BLaER1 treated with 17β-estradiol and CSF1 and Interleukin-3, amounts not matched to agents 10 nM and 100 nM (cell line): ENCODE results near the gene PIBF1.
"Not testable (repeated sequence)": the region's sequence is repeated elsewhere in the genome, so short reads cannot be mapped to it uniquely, and the experiment has no call there.

Experiments
- H3K27ac ChIP-seq, 11 experiments: shearing (Covaris generic); formaldehyde crosslinking; 2 replicates each; pipeline ENCODE4 v1.8.1; 2022
- H3K27me3 ChIP-seq, 11 experiments: shearing (Covaris generic); formaldehyde crosslinking; 2 replicates each; pipeline ENCODE4 v1.8.1; 2022
- H3K36me3 ChIP-seq, 11 experiments: shearing (Covaris generic); formaldehyde crosslinking; 2 replicates each; pipeline ENCODE4 v1.8.1; 2022
- H3K4me1 ChIP-seq, 10 experiments: shearing (Covaris generic); formaldehyde crosslinking; 2 replicates each; pipeline ENCODE4 v1.8.1; 2022
- H3K4me2 ChIP-seq, 11 experiments: shearing (Covaris generic); formaldehyde crosslinking; 2 replicates each; pipeline ENCODE4 v1.8.1; 2022
- H3K4me3 ChIP-seq, 10 experiments: shearing (Covaris generic); formaldehyde crosslinking; 2 replicates each; pipeline ENCODE4 v1.8.1; 2022
- H3K9ac ChIP-seq, 11 experiments: shearing (Covaris generic); formaldehyde crosslinking; 2 replicates each; pipeline ENCODE4 v1.8.1; 2022
- H3K9me3 ChIP-seq, 11 experiments: shearing (Covaris generic); formaldehyde crosslinking; replicated peaks in 1 of 11; 2 replicates each; pipeline ENCODE4 v1.8.1; 2022
- H4K20me1 ChIP-seq, 11 experiments: shearing (Covaris generic); formaldehyde crosslinking; 2 replicates each; pipeline ENCODE4 v1.8.1; 2022
- Cebpa-rat ChIP-seq, 11 experiments: shearing (Covaris generic); IDR thresholded peaks; 2 replicates each; pipeline ENCODE4 v1.8.1; 2022

Gene PIBF1

DNA sequence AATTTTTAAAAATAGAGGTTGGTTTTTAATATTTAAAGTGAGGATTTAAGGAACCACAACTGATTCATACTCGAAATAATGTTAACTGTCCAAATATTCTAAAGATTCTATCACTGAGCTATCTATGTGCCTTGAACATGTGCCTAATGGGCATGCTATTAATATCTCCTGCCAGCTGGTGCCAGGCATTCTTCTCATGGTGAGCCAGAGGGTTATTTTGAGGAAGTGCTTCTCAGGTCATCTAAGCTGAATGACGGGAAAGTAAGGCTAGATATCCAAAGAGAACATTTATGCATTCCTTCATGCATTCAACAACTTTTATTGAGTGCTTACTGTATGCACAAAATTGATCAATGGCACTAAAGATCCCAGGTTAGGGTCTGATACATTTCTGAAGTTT, 138.2 kb downstream of the PIBF1 start:
- H3K27me3 ChIP-seq: no peaks in the 10 kb centered on the region
- no peaks in the 10 kb centered on the region for H4K20me1 ChIP-seq
- H3K4me1 ChIP-seq: no peaks in the 10 kb centered on the region
- no peak overlapping the region for H3K4me3 ChIP-seq
- H3K9ac ChIP-seq: no peak overlapping the region
- H3K4me2 ChIP-seq: no peak overlapping the region
- H3K9me3 ChIP-seq: peaks cover 0 to 6% (median 0%) of the 10 kb centered on the region in 11 experiments; a peak in 4 of 22 replicates
- peaks cover 47 to 81% (median 63%) of the 10 kb centered on the region in 11 experiments for H3K36me3 ChIP-seq
- H3K27ac ChIP-seq: no peak overlapping the region
- no peak for TF ChIP-seq Cebpa-rat (IDR thresholded peaks at IDR 0.05)

DNA sequence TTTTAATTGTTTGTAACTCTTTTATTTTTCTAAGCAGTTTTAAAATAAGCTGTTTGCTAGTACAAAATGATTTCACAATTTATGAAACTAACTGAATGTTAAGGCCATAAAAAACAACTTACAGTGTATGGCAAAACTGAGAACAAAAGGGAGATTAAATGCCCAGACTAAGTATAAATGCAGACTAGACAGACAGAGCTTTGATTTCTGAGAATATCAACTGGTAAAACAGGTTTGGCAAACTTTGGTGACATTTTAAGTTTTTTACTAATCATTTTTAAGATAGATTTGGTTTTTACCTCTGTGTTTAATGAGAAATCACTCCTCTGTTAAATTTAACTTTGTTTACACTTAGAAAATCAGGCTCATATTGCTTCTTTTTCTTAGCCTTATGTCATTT, 149.4 kb downstream of the PIBF1 start:
- Histone ChIP-seq H3K4me2 (no peak overlapping the region), H3K4me1 (no peaks in the 10 kb centered on the region), H3K36me3 (peaks cover 36 to 77% (median 59%) of the 10 kb centered on the region in 11 experiments), H3K27me3 (no peaks in the 10 kb centered on the region), H3K9ac (no peak overlapping the region), H3K27ac (no peak overlapping the region), H4K20me1 (no peaks in the 10 kb centered on the region), H3K9me3 (peaks cover 0 to 4% (median 0%) of the 10 kb centered on the region in 11 experiments; a peak in 1 of 22 replicates), H3K4me3 (no peak overlapping the region)
- TF ChIP-seq Cebpa-rat (IDR thresholded peaks at IDR 0.05): no peak

DNA sequence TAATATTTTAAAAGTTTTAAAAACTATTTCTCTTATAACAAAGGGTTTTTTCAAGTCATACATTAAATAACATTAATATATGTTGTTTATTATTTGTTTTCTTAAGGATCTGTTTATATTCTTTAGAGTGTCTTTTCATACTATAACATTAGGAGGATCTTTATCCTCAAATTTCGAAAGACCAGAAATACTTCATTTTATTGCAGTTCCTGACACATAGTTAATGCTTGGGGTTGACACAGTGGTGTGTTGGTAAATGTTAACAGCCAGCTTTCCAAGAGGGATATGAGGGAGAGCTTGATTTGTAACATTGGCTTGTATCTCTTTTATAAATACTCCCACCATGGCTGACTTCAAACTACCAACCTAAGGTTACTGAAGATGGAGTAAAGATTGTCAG, 150.3 kb downstream of the PIBF1 start:
- H3K4me2 ChIP-seq: no peak overlapping the region
- no peak overlapping the region for H3K9ac ChIP-seq
- H3K9me3 ChIP-seq: peaks cover 0 to 4% (median 0%) of the 10 kb centered on the region in 11 experiments; a peak in 1 of 22 replicates
- H3K27me3 ChIP-seq: no peaks in the 10 kb centered on the region
- H3K27ac ChIP-seq: no peak overlapping the region
- no peak overlapping the region for H3K4me3 ChIP-seq
- peaks cover 28 to 71% (median 50%) of the 10 kb centered on the region in 11 experiments for H3K36me3 ChIP-seq
- TF ChIP-seq Cebpa-rat (IDR thresholded peaks at IDR 0.05): no peak
- no peaks in the 10 kb centered on the region for H3K4me1 ChIP-seq
- no peaks in the 10 kb centered on the region for H4K20me1 ChIP-seq

DNA sequence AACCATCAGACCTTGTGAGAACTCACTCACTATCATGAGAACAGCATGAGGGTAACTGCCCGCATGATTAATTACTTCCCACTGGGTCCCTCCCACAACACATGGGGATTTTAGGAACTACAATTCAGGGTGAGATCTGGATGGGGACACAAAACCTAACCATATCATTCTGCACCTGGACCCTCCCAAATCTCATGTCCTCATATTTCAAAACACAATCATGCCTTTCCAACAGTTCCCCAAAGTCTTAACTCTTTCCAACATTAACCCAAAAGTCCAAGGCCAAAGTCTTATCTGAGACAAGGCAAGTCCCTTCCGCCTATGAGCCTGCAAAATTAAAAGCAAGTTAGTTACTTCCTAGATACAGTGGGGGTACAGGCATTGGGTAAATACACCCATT, 164.3 kb downstream of the PIBF1 start:
- H3K9ac ChIP-seq, H3K4me3 ChIP-seq, H3K4me2 ChIP-seq, H4K20me1 ChIP-seq, H3K27me3 ChIP-seq, H3K27ac ChIP-seq, H3K4me1 ChIP-seq: not testable (repeated sequence)
- Histone ChIP-seq H3K36me3 (peaks cover 47 to 81% (median 57%) of the 10 kb centered on the region in 11 experiments), H3K9me3 (peaks cover 18 to 27% (median 20%) of the 10 kb centered on the region in 11 experiments; a peak in 20 of 22 replicates)

DNA sequence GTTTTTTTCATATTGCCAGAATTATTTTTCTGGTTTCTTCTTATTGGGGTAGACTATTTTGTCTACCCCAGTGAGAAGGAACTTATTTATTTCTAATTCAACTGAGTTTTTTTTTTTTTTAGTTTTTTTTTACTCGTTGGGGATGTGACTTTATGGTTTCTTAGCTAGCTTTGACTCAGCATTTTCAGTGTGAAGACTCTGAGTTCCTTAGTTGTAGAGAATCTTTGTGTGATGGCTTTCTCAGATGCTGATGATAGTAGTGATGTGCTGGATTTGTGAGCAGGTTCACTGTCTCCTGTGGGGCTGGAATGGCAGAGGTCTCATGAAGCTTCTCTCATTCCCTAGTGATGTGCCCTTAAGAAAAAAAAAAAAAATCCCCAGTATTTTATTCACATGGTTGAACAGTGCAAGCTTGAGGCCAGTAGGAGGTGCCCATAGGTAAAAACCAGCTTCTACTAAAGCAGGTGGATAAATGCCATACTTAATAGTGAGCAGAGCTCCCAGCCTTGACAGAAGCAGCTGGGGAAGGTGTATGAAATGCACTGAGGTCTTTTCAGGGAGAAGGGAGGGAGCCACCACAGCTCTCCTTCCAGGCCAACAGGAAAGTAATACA, 170.7 kb downstream of the PIBF1 start:
- no peak for TF ChIP-seq Cebpa-rat (IDR thresholded peaks at IDR 0.05)
- no peaks in the 10 kb centered on the region for H3K4me1 ChIP-seq
- no peak overlapping the region for H3K4me2 ChIP-seq
- H3K9ac ChIP-seq: no peak overlapping the region
- peaks cover 0 to 10% (median 5%) of the 10 kb centered on the region in 11 experiments; a peak in 7 of 22 replicates for H3K9me3 ChIP-seq
- peaks cover 30 to 88% (median 58%) of the 10 kb centered on the region in 11 experiments for H3K36me3 ChIP-seq
- no peak overlapping the region for H3K27ac ChIP-seq
- H3K4me3 ChIP-seq: no peak overlapping the region
- H4K20me1 ChIP-seq: peaks cover 0 to 5% (median 0%) of the 10 kb centered on the region in 11 experiments; a peak in 1 of 22 replicates
- H3K27me3 ChIP-seq: no peaks in the 10 kb centered on the region

DNA sequence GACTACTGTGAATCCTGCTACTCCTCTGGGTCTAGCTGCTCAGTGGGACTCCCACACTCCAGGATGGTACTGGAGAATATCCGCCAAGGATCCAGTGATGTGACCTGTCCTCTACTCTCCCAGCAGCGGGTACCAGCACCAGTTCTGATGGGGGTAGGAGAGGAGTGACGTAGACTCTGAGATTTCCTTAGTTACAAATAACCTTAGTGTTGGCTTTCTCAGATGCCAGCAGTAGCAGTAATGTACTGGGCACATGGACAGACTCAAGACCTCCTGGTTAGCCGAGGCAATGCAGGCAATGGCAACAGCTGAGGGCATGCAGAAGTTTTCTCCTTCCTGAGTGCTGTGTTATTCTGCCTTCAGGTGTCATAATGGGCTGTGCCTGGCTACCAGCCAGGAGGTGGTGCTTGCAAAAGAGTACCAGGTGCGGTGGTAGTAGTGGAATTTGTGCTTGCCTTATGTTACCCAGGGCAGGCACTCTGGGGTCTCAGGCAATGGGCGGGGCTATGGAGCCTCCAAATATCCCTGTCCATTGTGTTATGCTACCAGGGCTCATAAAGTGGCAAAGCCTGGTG, 171.5 kb downstream of the PIBF1 start:
- H3K9ac ChIP-seq: no peak overlapping the region
- no peaks in the 10 kb centered on the region for H3K27me3 ChIP-seq
- H3K9me3 ChIP-seq: peaks cover 0 to 10% (median 5%) of the 10 kb centered on the region in 11 experiments; a peak in 6 of 22 replicates

DNA sequence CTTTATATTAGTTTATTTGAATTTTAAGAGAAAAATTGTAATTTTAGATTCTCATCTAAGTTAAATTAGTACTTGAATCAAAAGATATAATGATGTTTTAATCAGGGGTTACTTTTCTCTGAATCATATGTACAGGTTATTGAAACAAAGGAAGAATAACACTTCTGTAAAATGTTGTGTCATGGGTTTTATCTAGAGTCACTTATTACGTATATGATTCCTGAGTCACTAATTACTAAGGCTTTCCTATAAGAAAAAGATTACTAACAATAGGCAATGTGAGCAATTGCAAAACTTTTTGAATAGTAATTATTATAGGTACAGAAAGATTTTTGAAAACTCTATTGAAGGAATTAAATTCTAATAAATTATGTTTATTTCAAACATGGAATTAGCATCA, 177.7 kb downstream of the PIBF1 start:
- Histone ChIP-seq H3K4me2 (no peak overlapping the region), H3K9ac (no peak overlapping the region), H3K9me3 (peaks cover 0 to 10% (median 5%) of the 10 kb centered on the region in 11 experiments; a peak in 6 of 22 replicates), H3K36me3 (peaks cover 11 to 56% (median 26%) of the 10 kb centered on the region in 11 experiments), H3K27ac (no peak overlapping the region), H3K4me3 (no peak overlapping the region), H3K27me3 (no peaks in the 10 kb centered on the region), H4K20me1 (no peaks in the 10 kb centered on the region), H3K4me1 (peaks cover 0 to 18% (median 3%) of the 10 kb centered on the region in 10 experiments; a peak in 11 of 20 replicates)
- no peak for TF ChIP-seq Cebpa-rat (IDR thresholded peaks at IDR 0.05)

More for the DNA sequence above, 171.5 kb downstream of the PIBF1 start:
- no peak overlapping the region for H3K4me2 ChIP-seq
- peaks cover 0 to 5% (median 0%) of the 10 kb centered on the region in 11 experiments; a peak in 1 of 22 replicates for H4K20me1 ChIP-seq
- no peaks in the 10 kb centered on the region for H3K4me1 ChIP-seq
- no peak for TF ChIP-seq Cebpa-rat (IDR thresholded peaks at IDR 0.05)
- H3K4me3 ChIP-seq: no peak overlapping the region
- H3K27ac ChIP-seq: no peak overlapping the region
- H3K36me3 ChIP-seq: peaks cover 27 to 86% (median 54%) of the 10 kb centered on the region in 11 experiments

DNA sequence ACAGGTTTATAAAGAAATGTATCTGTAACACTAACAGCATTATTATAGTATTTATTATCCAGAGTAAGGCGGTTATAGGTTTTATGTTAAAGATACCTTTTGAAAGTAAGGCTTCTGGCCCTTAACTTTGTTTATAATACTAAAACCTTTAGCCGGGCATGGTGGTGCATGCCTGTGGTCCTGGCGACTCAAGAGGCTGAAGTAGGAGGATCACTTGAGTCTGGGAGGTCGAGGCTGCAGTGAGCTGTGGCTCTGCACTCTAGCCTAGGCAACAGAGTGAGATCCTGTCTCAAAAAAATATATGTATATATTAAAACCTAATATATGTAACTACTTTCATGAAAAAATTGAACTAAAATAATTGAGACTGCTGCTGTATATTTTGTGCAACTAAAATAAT, 178.2 kb downstream of the PIBF1 start:
- TF ChIP-seq Cebpa-rat (IDR thresholded peaks at IDR 0.05): no peak
- Histone ChIP-seq H3K27me3 (no peaks in the 10 kb centered on the region), H3K27ac (no peak overlapping the region), H3K9me3 (peaks cover 0 to 10% (median 5%) of the 10 kb centered on the region in 11 experiments; a peak in 6 of 22 replicates), H3K4me3 (no peak overlapping the region), H3K4me1 (peaks cover 0 to 18% (median 3%) of the 10 kb centered on the region in 10 experiments; a peak in 11 of 20 replicates), H3K9ac (no peak overlapping the region), H3K36me3 (peaks cover 11 to 57% (median 25%) of the 10 kb centered on the region in 11 experiments), H3K4me2 (no peak overlapping the region), H4K20me1 (no peaks in the 10 kb centered on the region)

DNA sequence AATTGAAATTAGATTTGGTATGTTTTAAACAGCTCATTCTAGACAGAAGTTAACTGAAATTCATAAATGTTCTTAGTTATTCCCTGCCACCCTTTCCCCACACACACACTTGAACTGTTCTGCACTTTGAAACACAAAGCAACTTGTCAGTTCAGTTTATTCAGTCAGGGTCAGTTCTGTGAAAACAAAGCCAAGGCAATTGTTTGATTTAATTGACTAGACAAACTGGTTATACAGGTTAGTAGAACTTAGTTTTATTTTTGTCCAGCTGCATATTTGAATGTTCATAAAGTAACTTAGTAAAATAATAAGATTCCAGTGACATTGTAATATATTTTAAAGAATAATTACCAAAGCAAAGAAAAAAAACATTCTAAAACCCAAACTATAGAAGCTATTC, 178.6 kb downstream of the PIBF1 start:
- no peak for TF ChIP-seq Cebpa-rat (IDR thresholded peaks at IDR 0.05)
- peaks cover 11 to 58% (median 25%) of the 10 kb centered on the region in 11 experiments for H3K36me3 ChIP-seq
- no peaks in the 10 kb centered on the region for H4K20me1 ChIP-seq

More for the DNA sequence above, 178.6 kb downstream of the PIBF1 start:
- Histone ChIP-seq H3K4me2 (no peak overlapping the region), H3K27me3 (no peaks in the 10 kb centered on the region), H3K9ac (no peak overlapping the region), H3K4me1 (peaks cover 0 to 18% (median 3%) of the 10 kb centered on the region in 10 experiments; a peak in 11 of 20 replicates), H3K27ac (no peak overlapping the region), H3K9me3 (peaks cover 0 to 10% (median 5%) of the 10 kb centered on the region in 11 experiments; a peak in 6 of 22 replicates), H3K4me3 (no peak overlapping the region)
